Naive thymus-derived CD8-positive, alpha-beta T cell (primary cell): ENCODE data around the gene SLC9C2. TPM values are rescaled to one million over a fixed set of nuclear protein-coding genes. Genes with fewer than 3 reads are reported as not detected.

Source experiments
- ATAC-seq, 2 donors: fragments of 150-1000 bp; cut with Tn5 transposase in 1 of 2; sonication (Bioruptor Pico), chemical (Tn5 transposase) in 1 of 2; 1 replicate in 1 of 2; 2 replicates in 1 of 2; pipeline ENCODE4 v1.10.0; 2021; ENCODE audit warnings: mild to moderate bottlenecking in 2 of 2, moderate library complexity in 2 of 2
- POLR2A ChIA-PET: fragments of 350-600 bp; sonication (Branson Sonifier 250); formaldehyde crosslinking; loops from one replicate; lab custom pipeline; 2021; ENCODE audit warnings: antibody characterized with exemption; lab: Charles Lee
- DNase-seq, 10 donors: peaks; one replicate each; pipeline versions ENCODE4 v3.0.0 to v3.0.0-alpha.2; 2020 to 2022
- H3K27ac Mint-ChIP-seq, 10 donors: one replicate each; pipeline ENCODE4 v1.8.0; 2020 to 2022; ENCODE audit warnings: mild to moderate bottlenecking in 10 of 10, mixed read lengths in 10 of 10, moderate library complexity in 4 of 10, inconsistent platforms in 1 of 10
- H3K27me3 Mint-ChIP-seq, 5 donors: one replicate each; pipeline ENCODE4 v1.8.0; 2021 to 2022; ENCODE audit warnings: mixed read lengths in 5 of 5
- H3K36me3 Mint-ChIP-seq, 3 donors: one replicate each; pipeline ENCODE4 v1.8.0; 2020 to 2022; ENCODE audit warnings: mixed read lengths in 3 of 3, mild to moderate bottlenecking in 2 of 3, inconsistent platforms in 1 of 3
- H3K4me1 Mint-ChIP-seq, 4 donors: one replicate each; pipeline ENCODE4 v1.8.0; 2021 to 2022; ENCODE audit warnings: mixed read lengths in 4 of 4
- H3K4me3 Mint-ChIP-seq, 10 donors: one replicate each; pipeline ENCODE4 v1.8.0; 2020 to 2022; ENCODE audit warnings: mild to moderate bottlenecking in 10 of 10, mixed read lengths in 10 of 10, moderate library complexity in 6 of 10, inconsistent platforms in 1 of 10
- H3K9me3 Mint-ChIP-seq, 9 donors: one replicate each; pipeline ENCODE4 v1.8.0; 2020 to 2022; ENCODE audit warnings: mixed read lengths in 9 of 9, mild to moderate bottlenecking in 3 of 9, inconsistent platforms in 1 of 9, moderate library complexity in 1 of 9
- polyA plus RNA-seq, 3 donors: library from polyadenylated mRNA; unstranded; fragments of 300-500 nt; fragmentation: Illumina TruSeq; gene quantifications; one replicate each; pipeline ENCODE4 v1.2.3, GENCODE V29; 2021
- total RNA-seq, 8 experiments: library from RNA in 2 of 8; stranded (reverse) in 2 of 8; gene quantifications; one replicate each; pipeline ENCODE4 v1.2.3 and lab custom pipeline; 2021 to 2026

Gene SLC9C2
- total and polyA plus RNA-seq, 5 experiments from 2014 or later, result not detected

- POLR2A ChIA-PET, result interaction anchor here (1.0 kb wide), 1 partner anchor 22 kb away, joined by 3 read pairs; the partner anchor contains the start of gene PRDX6
- peak in 2 of 10 donors; percentile 45 to 56 for DNase-seq
- H3K4me1 Mint-ChIP-seq, result peaks cover 22 to 49% (median 34%) of the 10 kb centered on the region in 4 donors
- H3K36me3 Mint-ChIP-seq, result peaks cover 7 to 58% (median 43%) of the 10 kb centered on the region in 3 donors
- peak overlapping the region in 6 of 10 donors; percentile 0 to 43 (median 14) for H3K4me3 Mint-ChIP-seq
- peak overlapping the region in 4 of 10 donors; percentile 26 to 79 (median 64) for H3K27ac Mint-ChIP-seq
- peaks cover 0 to 1% (median 0%) of the 10 kb centered on the region in 9 donors for H3K9me3 Mint-ChIP-seq
- no peaks in the 10 kb centered on the region for H3K27me3 Mint-ChIP-seq
- ATAC-seq, result peak; percentile 46 to 90
Observed at GRCh38 chr1:173454966-173455524, 147.8 kb downstream of the SLC9C2 start.

GRCh38 chr1:173453982-173454381 is 148.9 kb downstream of the SLC9C2 start:
- peaks cover 0 to 1% (median 0%) of the 10 kb centered on the region in 9 donors for H3K9me3 Mint-ChIP-seq
- H3K4me3 Mint-ChIP-seq, result no peak overlapping the region
- peaks cover 16 to 56% (median 42%) of the 10 kb centered on the region in 3 donors for H3K36me3 Mint-ChIP-seq
- no peak for DNase-seq
- POLR2A ChIA-PET, result no interaction called here
- no peaks in the 10 kb centered on the region for H3K27me3 Mint-ChIP-seq
- no peak for ATAC-seq
- peak overlapping the region in 1 of 10 donors; percentile 76 for H3K27ac Mint-ChIP-seq
- H3K4me1 Mint-ChIP-seq, result peaks cover 19 to 48% (median 29%) of the 10 kb centered on the region in 4 donors

GRCh38 chr1:173451981-173452380 is 150.9 kb downstream of the SLC9C2 start:
- peaks cover 0 to 15% (median 5%) of the 10 kb centered on the region in 9 donors for H3K9me3 Mint-ChIP-seq
- ATAC-seq, result no peak
- POLR2A ChIA-PET, result interaction anchor here (0.6 kb wide), 1 partner anchor 514 kb away, joined by 3 read pairs; no protein-coding TSS in a partner anchor
- no peak overlapping the region for H3K27ac Mint-ChIP-seq
- peak overlapping the region in 1 of 10 donors; percentile 0 for H3K4me3 Mint-ChIP-seq
- peaks cover 21 to 41% (median 27%) of the 10 kb centered on the region in 4 donors for H3K4me1 Mint-ChIP-seq
- DNase-seq, result no peak
- H3K36me3 Mint-ChIP-seq, result peaks cover 34 to 55% (median 55%) of the 10 kb centered on the region in 3 donors
- H3K27me3 Mint-ChIP-seq, result no peaks in the 10 kb centered on the region

Other genes starting within 250 kb of the SLC9C2 start
- gene PRDX6, start 125.7 kb downstream of the SLC9C2 start, total RNA-seq, result 100 to 1,000 TPM; 109 to 115 TPM
- gene PRDX6, start 125.7 kb downstream of the SLC9C2 start, polyA plus RNA-seq, result 100 to 1,000 TPM; 181 to 269 (median 189) TPM
- not detected for gene TEX50, start 32.3 kb upstream of the SLC9C2 start, total RNA-seq
- gene TEX50, start 32.3 kb upstream of the SLC9C2 start, polyA plus RNA-seq, result not detected
- gene ANKRD45, start 66.8 kb upstream of the SLC9C2 start, total RNA-seq, result not detected
- not detected for gene ANKRD45, start 66.8 kb upstream of the SLC9C2 start, polyA plus RNA-seq
- 10 to 100 TPM; 34.5 to 40.8 TPM for gene KLHL20, start 111.9 kb upstream of the SLC9C2 start, total RNA-seq
- gene KLHL20, start 111.9 kb upstream of the SLC9C2 start, polyA plus RNA-seq, result 10 to 100 TPM; 21.1 to 27.1 (median 21.9) TPM
- 10 to 100 TPM; 12.6 TPM for gene DARS2, start 221.6 kb upstream of the SLC9C2 start, total RNA-seq
- gene DARS2, start 221.6 kb upstream of the SLC9C2 start, polyA plus RNA-seq, result 10 to 100 TPM in 1 of 3 donors, 1 to 10 TPM in 2; 6.7 to 12.1 (median 7.3) TPM
- gene CENPL, start 221.8 kb upstream of the SLC9C2 start, total RNA-seq, result 10 to 100 TPM; 14.2 to 16.6 TPM
- 1 to 10 TPM; 4.4 to 9.2 (median 7.0) TPM for gene CENPL, start 221.8 kb upstream of the SLC9C2 start, polyA plus RNA-seq